Measurements from ENCODE around the gene RB1.

The RB1 gene

DNA sequence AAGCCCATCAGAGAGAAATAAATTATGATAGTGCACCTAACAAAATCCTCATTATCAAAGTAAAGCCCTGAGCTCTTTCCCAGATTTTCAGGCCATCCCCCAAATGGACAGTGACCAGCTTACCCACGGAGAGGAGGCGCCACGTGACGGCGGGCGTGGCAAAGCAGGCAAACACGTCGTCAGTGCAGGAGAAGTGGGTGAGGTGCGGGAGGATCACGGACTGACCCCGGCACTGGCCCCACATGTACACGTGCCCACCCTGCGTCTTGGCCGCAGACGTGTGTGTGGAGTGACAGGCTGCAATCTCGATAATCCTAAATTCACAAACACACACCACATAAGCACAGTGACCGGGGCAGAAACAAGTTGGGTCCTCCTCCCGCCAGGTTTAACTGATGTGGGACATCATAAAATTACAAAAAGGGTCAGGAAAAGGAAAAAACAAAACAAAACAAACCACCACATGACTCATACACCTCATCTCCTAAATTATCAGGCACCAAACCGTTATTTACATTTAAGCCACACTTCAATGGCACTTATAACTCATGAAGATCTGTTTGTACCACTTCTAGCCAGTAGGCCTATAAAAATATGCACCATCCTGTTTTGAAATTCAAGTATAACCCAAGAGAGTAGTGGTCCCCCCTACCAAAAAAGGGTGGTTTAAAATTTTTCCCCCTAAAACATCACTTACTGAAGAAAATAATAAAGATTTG, 199.2 kb downstream of the RB1 start:
- no peak for DNase-seq

DNA sequence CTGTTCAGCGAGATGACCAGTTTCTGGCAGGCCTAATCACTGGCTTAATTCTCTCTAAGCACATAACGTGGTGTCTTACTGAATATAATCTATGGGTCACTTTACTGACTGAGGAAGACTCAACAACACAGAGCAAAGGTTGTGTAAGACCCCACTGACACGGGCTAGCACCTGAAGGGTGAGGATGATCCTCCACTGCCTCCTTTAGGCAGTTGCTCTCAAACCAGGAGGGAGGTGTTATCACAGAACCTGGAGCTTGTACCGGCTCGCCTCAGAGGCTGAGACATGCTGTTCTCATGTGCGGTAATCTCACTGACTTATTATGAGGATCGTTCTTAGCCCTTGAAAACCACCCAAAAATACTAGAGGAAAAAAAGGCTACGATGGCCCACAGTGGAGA, 201.1 kb downstream of the RB1 start:
- no peak for DNase-seq

DNA sequence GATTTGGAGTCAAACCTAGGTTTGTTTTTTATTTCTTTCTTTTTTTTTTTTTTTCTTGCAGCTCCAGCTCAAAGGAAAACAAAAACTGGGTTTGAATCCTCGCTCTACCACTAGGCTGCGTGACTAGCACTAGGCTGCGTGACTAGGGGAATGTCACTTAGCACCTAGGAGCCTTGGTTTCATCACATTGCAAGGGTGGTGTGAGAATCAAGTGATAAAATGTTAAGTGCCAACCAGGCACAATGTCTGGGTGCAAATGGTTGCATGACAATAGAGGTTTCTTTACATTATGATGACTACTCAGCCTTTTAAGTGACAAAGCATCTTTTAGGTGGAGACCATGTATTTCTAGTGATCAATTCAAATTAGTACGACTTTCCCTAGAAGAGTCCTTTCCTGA, 201.5 kb downstream of the RB1 start:
- no peak for DNase-seq

DNA sequence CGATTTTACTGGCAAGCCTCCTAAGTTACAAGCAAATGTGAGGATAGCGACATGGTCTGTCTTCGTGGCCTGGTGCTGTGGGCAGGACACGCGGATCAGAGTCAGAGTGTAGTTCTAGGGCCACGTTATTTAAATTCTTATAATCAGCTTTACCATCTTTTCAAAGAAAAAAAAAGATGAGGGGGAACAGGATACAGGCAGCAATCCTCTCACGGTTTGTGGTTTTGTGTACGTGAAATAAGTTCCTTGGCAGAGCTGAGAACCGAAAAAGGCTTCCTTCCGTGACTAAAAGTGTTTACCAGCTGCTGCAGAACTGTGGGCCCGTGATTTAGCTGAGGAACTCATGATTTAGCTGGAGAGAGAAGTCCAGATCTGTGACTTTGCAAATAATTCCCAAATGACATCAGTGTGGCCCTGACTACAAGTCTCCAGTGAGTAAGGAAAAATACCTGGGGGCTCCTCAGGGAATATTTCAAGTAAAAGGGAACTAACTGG, 202.1 kb downstream of the RB1 start:
- DNase-seq: peak; percentile 39

DNA sequence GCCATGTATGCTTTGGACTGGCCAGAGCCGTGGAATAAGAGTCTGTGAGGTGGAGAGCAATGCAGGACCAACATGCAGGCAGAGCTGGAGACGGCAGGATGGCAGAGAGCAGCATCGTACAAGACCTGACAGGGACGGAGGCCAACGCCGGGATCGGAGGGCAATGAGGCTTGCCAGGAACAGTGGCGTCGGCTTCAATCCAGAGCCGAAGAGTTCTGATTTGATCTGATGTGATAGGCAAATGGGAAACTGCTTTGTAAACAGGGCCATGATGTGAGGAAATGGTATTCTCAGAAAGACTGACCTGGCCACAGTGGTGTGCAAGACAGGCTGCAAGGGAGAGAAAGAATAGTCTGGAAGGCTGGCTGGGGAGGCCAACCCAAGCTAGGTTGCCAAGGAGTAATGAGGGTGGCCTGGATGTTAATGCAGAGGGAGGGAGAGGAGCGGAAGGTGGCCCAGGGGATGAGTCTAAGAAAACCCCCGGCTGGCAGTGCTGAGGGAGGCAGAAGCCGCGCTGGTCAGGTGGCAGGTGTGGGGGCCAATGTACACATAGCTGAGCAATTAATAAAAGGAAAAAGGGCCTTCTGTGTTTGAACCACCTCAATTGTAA, 202.6 kb downstream of the RB1 start:
- no peak for DNase-seq

DNA sequence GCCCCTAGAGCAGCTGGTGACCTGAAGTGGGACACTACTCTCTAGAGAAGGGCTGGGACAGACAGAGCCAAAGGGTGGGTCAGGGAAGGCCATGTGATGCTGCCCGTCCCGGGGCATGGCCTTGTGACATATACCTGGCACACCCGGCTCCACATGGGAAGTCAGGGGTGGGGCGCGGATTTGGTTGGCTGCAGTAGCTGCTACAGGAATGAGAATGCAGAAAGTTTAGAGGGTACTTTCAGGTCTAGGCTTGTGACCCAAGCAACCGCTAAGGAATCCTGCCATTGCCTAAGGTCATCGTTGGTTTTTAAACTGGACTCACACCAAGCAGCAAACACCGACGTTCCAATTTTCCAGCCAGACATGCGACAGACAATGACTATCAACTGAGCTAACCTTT, 203.5 kb downstream of the RB1 start:
- no peak for DNase-seq

DNA sequence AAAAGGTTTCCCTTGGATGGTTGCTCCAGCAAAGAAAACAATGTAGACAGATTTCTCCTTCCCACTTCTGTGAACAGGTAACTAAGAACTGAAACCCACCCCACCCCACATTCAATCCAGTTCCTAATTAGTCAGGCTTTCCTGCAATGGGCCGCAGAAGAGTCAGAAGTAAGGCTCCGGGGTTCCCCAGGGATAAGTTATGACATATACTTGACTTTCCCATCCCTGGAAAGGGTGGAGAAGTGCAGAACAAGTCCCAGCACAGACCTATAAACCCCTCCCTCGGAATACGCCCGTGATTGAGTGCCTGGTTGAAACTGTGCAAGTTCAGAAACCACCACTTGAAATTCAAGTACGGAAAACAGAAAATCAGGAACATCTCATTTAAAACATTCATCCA, 204.5 kb downstream of the RB1 start:
- no peak for DNase-seq

DNA sequence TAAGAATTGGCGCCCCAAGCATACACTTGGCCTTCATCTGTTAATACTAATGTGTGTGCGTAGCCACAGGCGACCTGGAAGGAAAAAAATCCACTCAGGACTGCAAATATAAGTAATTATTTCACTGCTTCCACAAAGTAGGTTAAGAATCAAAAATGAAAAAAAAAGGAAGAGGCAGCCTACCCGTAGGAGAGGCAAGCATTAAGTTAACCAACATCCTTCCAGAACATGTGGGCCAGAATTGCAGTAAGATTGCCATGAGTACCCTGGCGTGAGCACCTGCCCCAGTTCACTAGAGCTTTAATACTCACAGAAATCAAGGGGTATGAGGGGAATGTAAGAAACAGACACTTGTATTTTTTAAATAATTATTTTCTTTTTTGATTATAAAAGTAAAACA, 207.1 kb downstream of the RB1 start:
- no peak for DNase-seq

DNA sequence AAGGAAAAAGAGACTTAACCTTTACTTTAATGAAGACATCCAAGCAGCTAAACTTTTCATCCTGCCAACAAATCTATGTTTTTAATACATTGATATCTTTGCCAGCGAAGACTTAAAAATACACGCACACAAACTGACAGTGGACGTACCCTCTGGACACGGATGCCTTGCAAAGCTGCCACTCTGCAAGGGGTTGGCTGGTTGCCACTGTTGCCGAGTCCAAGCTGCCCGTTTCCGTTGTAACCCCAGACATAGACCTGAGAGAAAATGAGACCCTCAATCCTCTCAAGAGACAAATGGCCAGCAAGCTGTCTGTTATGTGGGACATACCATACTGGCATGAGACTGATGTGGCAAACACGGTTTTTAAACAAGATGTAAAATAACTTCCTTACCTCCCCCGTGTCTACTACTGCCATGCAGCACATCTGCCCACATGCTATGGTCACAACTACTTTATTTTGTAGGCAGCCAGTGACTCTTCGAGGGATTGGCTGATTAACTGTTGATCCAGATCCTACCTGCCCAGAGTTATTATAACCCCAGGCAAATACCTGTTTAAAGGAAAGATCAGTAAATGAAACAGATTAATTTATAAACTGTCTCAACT, 208.2 kb downstream of the RB1 start:
- DNase-seq: no peak

DNA sequence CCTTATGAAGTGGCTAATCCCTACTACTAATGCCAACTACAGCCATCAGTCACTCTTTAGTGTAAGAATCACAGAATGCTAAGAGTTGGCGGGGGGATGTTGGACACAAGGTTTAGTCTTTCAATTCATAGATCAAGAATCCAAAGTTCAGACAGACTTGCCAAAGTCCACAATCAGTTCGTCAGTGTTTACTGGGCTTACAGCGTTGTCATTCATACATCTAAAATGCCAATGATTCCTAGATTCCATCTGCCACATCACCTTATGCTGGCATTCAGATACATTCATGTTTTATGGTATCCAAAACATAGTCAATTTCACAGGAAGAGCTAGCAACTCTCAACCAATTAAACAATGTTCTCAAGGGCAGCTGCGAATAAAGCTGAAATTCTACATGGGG, 211.2 kb downstream of the RB1 start:
- DNase-seq: no peak

DNA sequence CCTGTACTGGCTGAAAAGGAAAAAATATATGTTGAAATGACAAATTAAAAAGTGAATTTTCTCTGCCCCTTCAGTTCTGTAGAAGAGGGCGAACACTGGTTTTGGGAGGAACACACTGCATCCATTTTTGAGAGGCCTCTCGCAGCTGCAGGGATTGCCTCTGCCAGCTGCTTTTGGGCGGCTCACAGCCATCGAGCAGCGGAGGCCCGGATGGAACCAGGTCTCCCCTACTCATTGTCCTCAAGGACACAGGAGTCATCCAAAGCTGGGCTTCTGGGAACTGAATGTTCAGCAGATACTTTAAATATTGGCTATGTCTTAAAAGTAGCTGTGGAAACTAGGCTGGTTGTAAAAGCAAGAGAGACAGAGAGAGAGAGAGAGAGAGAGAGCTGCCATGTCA, 212.2 kb downstream of the RB1 start:
- DNase-seq: no peak

DNA sequence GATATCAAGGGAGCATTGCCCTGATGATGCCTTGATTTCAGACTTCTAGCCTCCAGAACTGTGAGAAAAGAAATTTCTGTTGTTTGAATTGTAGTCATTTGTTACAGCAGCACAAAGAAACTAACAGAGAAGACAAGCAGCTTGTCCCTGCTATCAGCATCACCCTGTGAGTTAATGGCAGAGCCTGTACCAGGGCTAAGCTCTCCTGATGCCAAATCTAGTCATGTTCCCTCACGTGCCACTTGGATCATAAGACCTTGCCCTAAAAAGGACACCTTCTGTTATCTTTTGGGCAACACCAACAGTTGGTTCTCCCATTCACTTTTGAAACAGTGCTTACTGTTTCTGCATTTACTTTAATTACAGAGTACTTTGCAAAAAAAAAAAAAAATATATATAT, 214.5 kb downstream of the RB1 start:
- no peak for DNase-seq

DNA sequence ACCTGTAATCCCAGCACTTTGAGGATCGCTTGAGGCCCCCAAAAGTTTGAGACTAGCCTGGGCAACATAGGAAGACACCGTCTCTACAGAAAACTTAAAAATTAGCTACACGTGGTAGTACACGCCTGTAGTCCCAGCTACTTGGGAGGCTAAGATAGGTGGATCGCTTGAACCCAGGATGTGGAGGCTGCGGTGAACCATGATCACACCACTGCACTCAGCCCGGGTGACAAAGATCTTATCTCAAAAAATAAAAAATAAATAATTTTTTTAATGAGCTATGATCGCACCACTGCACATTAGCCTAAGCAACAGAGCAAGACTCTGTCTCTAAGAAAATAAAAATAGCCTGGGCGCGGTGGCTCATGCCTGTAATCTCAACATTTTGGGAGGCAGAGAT, 222.7 kb downstream of the RB1 start:
- no peak for DNase-seq

DNA sequence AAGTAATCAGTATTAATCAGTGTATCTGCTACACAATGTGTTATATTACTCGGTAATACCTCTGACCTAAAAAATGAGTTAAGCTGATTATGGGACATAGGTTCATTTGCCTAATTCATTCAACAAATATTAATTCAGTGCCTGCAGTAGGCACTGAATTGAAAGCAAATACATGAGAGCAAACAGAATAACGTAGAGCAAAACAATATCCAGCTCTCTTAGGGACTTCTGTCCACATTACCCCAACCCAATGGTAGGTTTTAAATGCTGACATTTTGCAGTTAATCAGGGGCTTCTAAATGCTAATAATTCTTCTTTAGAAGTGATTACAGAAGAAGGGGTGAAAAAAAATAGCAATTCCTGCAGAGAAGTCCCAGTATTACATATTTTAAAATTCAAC, 224.4 kb downstream of the RB1 start:
- no peak for DNase-seq

DNA sequence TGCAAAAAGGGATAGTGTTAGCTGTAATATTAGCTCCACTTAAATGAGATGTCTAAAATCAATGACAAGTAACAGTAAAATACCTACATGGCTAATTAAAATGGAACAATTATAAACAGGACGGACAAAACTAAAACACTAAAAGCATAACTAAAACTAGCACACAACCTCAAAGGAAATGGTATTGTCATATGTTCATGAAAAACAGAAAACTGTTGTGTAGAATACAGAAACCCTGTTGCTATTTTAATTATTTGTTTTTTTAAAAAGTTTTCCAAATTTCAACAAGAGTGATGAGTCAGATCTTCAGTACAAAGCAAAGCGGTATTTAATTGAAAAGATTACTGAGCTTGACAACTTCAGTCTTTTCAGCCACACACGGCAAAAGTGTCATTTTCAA, 225.2 kb downstream of the RB1 start:
- DNase-seq: no peak

DNA sequence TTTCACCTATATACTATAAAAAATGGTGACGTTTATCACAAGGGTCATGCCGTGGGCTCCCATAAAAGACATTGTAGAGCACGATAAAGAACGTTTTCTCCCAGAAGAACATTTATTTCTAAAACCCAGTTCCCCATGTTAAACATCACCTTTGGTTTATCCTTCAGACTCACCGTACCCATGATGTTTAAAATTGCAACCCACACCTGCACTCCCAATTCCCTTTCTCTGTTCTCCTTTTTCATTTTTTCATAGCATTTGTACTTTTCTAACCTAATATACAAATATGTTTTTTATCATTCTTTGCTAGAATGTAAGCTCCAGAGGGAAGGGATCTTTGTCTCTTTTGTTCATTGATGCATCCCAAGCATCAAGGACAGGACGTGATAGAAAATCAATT, 227.3 kb downstream of the RB1 start:
- DNase-seq: no peak

Data from activated CD4-positive, alpha-beta T cell treated with anti-CD3 and anti-CD28 coated beads, Interleukin-2, amount 50 U/mL, for 1 hour (primary cell).